ENCODE measurements around the gene SRGAP1. TPM values are rescaled to one million over a fixed set of nuclear protein-coding genes. Genes with fewer than 3 reads are reported as not detected.

Gene SRGAP1
- total and polyA plus RNA-seq, 2 of the 13 experiments (the other 11 are each of a cell fraction or from before 2014, with no cell fraction given): 1.6 to 3.4 TPM

DNA sequence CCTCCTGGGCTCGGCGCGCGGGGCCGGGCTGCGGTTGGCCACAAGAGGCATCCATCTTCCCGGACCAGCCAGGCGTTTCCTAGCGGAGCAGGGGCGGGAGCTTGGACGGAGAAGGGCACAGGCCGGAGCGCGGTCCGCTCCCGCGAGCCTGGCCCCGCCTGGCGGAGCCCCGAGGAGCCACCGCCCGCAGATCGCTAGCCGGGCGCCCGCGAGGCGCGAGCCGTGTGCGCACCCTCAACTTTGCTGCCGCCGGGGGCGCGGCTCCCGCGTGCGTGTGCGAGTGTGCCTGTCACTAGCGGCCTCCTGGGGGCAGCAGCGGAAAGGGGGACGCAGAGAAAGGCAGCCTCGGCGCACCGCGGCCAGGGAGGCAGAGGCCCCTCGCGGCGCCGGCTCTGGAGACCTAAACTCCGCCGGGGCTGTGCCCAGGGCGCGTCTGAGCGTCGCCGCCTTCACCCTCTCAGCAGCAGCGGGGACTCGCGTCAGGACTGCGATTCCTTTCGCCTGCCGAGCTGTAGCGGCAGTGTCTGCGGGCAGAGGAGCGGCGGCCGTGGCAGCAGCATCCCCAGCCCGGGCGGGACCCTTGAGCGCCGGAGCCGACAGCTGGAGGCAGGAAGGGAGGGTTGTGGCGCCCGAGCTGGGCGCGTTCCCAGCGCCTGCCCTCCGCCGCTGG, 644 bp upstream of the SRGAP1 start (continued):
- TF ChIP-seq SNAI1 (CRISPR knock-in tag; IDR thresholded peaks at IDR 0.05; ENCODE audit: borderline replicate concordance) (no peak), BRF2 (CRISPR knock-in tag; IDR thresholded peaks at IDR 0.05) (peak; percentile 79; the same call in 1 of the 2 replicates), FOXO1 (CRISPR knock-in tag; IDR thresholded peaks at IDR 0.05) (peak; percentile 54; the same call in 1 of the 2 replicates), ZBTB3 (CRISPR knock-in tag; IDR thresholded peaks at IDR 0.05; ENCODE audit: borderline replicate concordance, low read depth) (0 out of 2 replicates have a peak, but pooled peaks have one; percentile 66), NCOA2 (CRISPR knock-in tag; IDR thresholded peaks at IDR 0.05) (peak; percentile 54; the same call in 1 of the 2 replicates), SIX4 (CRISPR knock-in tag; IDR thresholded peaks at IDR 0.05) (0 out of 2 replicates have a peak, but pooled peaks have one; percentile 28), ZFP36L1 (CRISPR knock-in tag; IDR thresholded peaks at IDR 0.05) (peak; percentile 49; the same call in 1 of the 2 replicates), YY1 (IDR thresholded peaks at IDR 0.05; ENCODE audit: insufficient read depth, insufficient replicate concordance, low read depth, low read length) (peak; percentile 77), ZBTB7B (CRISPR knock-in tag; IDR thresholded peaks at IDR 0.05) (peak; percentile 88), ZNF512B (CRISPR knock-in tag; IDR thresholded peaks at IDR 0.05; ENCODE audit: borderline replicate concordance) (no peak), MED8 (CRISPR knock-in tag; IDR thresholded peaks at IDR 0.05; ENCODE audit: insufficient replicate concordance) (no peak), ZNF335 (CRISPR knock-in tag; IDR thresholded peaks at IDR 0.05) (0 out of 2 replicates have a peak, but pooled peaks have one; percentile 58), HNF4A (CRISPR knock-in tag; IDR thresholded peaks at IDR 0.05) (no peak), TBP (CRISPR knock-in tag; IDR thresholded peaks at IDR 0.05) (no peak), REPIN1 (CRISPR knock-in tag; IDR thresholded peaks at IDR 0.05; ENCODE audit: borderline replicate concordance, low read depth) (peak; percentile 74), ISL2 (CRISPR knock-in tag; IDR thresholded peaks at IDR 0.05) (peak; percentile 31; the same call in 1 of the 2 replicates), ZNF382 (CRISPR knock-in tag; IDR thresholded peaks at IDR 0.05; ENCODE audit: borderline replicate concordance) (no peak), GATAD1 (CRISPR knock-in tag; IDR thresholded peaks at IDR 0.05) (peak; percentile 74), DRAP1 (CRISPR knock-in tag; IDR thresholded peaks at IDR 0.05) (peak; percentile 60; the same call in 1 of the 2 replicates), ZNF549 (CRISPR knock-in tag; IDR thresholded peaks at IDR 0.05) (no peak), ZSCAN20 (CRISPR knock-in tag; IDR thresholded peaks at IDR 0.05; ENCODE audit: borderline replicate concordance) (peak; percentile 75; the same call in 1 of the 2 replicates), ZNF7 (CRISPR knock-in tag; IDR thresholded peaks at IDR 0.05) (no peak), DNMT3B (CRISPR knock-in tag; conservative IDR thresholded peaks at IDR 0.05) (0 out of 2 replicates have a peak, but pooled peaks have one; percentile 35), NKX3-1 (CRISPR knock-in tag; IDR thresholded peaks at IDR 0.05) (peak; percentile 59; the same call in 1 of the 2 replicates)
- TF ChIP-seq, protein P1, sequence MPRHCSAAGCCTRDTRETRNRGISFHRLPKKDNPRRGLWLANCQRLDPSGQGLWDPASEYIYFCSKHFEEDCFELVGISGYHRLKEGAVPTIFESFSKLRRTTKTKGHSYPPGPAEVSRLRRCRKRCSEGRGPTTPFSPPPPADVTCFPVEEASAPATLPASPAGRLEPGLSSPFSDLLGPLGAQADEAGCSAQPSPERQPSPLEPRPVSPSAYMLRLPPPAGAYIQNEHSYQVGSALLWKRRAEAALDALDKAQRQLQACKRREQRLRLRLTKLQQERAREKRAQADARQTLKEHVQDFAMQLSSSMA (CRISPR knock-in tag; IDR thresholded peaks at IDR 0.05): no peak
